ENCODE data around the gene CACNA1G.

CACNA1G gene

DNA sequence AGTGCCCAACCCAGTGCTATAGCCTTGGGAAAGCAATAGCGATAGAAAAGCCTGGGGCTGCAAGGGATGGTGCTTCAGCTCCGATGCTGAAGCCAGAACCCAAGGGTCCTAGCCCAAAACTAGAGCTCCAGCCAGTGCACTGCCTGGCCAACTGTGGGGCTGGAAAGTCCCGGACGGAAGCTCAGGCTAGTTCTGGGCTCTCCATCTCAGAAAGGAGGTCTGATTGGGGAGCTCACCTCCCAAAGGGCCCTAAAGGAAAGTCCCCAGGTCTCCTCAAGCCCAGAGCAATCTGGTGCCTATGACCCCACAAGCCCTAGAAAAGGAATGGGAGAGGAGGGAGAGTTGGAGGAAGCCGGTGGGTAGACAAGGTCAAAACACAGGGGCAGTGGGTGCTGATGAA, 72.1 kb downstream of the CACNA1G start:
- DNase-seq (ENCODE audit: low read depth): no peak

DNA sequence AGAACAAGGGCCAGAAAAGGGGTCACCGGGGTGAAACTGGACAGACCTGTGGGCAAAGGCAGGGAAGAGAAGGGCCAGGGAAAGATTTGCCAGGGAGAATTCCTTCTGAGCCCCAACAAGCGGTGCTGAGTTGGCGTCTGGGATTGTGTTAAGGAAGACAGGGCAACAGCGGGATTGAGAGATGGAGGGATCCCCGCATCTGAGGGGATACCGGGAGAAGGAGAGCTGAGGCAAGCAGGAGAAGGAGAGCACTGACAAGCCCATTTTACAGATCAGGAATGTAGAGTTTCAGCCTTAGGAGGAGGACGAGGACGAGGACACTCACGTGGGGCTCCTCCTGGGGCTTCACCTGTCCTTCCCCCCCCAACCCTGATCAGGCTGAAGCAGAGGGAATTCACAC, 73.2 kb downstream of the CACNA1G start:
- DNase-seq (ENCODE audit: low read depth): no peak

DNA sequence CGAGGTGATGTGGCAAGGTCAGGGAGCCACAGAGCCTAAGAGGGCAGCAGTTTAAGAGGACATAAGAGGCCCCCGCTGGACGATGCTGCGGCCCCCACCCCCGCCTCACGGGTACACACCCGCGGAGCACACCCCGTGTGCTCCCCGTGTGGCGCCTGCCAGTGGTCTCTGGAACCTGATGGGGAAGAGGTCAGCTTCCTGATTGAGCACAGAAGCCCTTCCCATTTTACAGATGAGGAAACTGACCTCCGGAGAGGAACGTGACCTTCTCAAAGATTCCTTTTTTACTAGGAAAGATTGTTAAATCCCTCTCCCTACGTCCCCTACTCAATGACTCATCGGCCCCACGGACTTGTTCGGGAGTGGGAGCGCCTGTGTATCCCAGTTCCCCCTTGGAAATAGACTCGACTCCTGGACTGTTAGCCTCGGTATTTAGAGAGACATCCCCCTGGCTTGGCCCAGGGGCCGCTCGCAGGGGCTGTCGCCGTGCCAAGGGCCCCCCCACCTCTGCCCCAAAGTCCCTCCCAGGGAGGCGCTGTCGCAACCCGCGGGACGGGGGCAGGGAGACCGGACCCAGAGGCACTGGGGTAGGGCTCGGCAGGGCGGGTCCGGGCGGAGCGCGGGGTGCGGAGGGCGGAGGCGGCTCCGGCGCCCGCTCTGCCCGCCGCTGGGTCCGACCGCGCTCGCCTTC, 73.9 kb downstream of the CACNA1G start, which contains the start of gene ABCC3:
Gene ABCC3, plus strand, starts transcription at position 658 of the 691 bp plus-strand sequence. CDS start 56 bp downstream, outside the sequence.
- no peak for DNase-seq (ENCODE audit: low read depth)

DNA sequence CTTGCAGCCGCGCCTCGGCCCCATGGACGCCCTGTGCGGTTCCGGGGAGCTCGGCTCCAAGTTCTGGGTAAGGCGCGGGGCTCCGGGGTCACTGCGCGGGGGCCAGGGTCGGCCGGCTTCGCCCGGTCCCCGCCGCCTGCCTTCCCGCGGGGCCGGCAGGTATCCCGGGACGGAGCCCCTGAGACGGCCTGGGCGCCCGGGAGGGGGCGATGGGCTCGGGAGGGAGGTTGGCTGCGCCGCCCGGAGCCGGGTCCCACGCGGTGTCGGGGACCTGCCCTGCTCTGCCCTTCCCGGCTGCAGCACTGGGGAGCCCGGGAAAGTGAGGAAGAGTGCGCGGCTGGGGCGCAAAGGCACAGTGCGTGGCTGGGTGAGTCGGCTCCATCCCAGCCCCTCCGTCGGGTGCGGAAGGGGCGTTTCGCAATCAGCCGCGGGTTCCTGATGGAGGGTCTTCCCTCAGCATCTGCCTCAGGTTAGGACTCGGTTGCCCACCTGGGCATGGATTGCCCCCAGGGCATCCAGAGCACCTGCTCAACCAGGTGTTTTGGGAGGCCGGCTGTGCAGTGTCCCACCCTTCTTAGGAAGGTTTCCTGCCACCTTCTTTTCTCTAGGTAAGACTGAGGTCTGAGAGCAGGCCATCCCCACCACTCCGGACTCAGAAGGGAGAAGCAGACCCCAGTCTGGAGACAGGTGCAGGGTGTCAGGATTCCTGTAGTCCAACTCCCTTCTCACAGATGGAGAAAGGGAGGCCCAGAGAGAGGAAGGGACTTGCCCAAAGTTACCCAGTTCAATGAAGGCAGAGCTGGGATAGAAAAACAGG, 74.6 kb downstream of the CACNA1G start:
- DNase-seq (ENCODE audit: low read depth): no peak

DNA sequence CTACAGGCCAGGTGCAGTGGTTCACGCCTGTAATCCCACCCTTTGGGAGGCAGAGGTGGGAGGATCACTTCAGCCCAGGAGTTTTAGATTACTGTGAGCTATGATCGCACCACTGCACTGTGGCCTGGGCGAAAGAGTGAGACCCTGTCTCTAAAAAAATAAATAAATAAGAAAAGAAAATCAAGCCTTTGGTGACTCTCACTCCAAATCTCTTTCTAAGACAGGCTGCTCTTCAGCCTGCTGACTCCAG, 75.1 kb downstream of the CACNA1G start:
- DNase-seq (ENCODE audit: low read depth): no peak

DNA sequence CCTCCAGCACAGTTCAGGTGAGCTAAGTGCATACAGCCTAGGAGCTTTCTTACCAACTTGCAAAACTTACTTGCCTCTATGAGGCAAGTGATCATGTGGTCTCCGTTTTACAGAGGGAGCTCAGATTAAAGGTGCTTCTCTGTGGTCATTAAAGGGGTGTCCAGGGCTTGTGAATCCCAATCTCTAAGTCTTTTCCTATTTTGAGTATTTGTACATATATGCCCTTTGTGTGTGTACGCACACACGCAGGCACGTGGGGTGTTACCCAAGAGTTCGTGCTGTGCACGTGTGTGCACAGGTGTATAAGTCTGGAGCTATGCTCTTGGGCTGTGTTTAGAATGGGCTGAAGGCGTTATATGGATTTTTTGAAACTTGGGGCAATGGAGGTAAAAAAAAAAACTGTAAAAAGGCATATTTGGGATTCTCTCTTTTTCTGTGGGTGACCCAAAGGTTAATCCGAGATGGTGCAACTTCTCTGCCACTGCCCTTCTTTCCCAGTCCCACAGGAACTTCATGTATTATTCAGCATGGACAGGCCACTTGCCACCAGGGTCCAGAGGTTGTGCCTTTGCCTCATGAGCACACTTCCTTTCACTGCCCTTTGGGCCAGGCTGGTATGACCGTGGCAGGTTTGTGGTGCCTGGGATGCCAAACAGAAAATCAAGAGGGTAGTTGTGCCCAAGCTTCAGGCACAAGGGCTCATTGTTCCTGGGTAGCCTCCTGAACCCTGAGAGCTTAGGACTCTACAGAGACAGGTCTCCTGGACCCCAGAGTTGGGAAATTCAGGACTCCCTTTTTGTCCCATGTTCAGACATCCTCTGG, 75.7 kb downstream of the CACNA1G start:
- no peak for DNase-seq (ENCODE audit: low read depth)

DNA sequence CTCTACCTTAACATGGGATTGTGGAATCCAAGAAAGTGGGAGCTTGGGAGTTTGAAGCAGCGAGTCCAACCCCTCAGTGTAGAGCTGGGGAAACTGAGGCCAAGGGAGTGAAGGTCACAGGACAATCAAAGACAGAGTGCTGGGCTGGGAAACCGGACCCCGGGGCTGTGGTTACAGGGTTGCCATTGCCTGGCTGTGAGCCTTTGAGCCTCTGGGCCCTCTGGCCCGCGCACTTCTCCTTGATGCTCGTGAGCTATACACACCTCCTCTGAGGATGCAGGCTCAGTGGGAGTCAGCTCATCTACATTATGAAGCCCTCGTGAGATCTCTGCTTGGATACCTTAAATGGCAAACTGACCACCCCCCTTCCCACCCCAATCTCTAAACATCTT, 76.3 kb downstream of the CACNA1G start:
- DNase-seq (ENCODE audit: low read depth): no peak

DNA sequence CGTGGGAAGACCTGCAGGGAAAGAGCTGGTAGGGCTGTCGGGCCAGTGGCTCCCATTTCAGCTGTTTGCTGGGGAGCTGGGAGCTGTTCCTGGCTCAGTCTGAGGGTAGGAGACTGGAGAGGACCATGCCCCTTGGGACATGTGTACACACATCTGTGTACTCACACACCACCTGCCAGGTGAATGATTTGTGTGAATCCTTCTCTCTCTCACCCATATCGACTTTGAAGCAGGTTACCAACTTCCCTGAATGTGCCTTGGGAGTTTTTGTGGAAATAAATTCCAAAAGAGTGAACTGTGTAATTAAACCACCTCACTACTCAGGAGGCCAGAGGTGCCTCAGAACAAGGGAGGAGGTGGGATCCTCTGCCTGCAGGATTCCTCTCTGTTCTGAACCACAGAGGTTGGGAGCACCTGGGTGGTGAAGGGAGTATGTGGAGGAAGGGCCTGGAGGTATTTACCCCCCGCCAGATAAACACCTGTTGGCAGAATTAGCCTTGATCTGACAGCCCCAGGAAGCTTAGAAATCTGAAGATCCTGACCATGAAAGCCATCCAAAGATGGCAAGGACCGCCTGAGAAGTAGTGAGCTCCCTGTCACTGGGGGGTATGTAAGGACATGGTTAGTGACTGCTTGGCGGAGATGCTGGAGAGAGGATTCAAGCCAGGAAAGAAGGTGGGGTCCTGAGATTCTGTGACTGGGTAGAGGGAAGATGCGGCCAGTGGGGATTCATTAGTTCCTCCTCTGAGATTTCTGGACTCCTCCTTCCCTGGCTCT, 77.5 kb downstream of the CACNA1G start:
- no peak for DNase-seq (ENCODE audit: low read depth)

DNA sequence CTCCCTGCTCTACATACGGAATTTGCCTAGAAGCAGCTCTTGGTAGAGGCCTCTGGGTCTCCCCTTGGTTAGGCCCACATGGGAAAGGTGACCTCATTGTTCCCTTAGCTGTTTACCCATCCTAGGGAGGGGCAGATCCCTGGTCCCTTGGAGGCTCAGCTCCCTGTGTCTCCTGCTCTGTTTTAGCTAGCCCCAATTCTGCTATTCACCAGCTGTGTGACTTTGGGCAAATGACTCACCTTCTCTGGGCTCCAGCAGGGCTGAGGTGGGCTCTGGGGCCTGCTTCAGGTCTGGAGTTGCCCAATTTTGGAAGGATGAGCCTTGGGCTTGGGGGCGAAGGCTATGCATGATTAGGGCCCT, 78.1 kb downstream of the CACNA1G start:
- no peak for DNase-seq (ENCODE audit: low read depth)

DNA sequence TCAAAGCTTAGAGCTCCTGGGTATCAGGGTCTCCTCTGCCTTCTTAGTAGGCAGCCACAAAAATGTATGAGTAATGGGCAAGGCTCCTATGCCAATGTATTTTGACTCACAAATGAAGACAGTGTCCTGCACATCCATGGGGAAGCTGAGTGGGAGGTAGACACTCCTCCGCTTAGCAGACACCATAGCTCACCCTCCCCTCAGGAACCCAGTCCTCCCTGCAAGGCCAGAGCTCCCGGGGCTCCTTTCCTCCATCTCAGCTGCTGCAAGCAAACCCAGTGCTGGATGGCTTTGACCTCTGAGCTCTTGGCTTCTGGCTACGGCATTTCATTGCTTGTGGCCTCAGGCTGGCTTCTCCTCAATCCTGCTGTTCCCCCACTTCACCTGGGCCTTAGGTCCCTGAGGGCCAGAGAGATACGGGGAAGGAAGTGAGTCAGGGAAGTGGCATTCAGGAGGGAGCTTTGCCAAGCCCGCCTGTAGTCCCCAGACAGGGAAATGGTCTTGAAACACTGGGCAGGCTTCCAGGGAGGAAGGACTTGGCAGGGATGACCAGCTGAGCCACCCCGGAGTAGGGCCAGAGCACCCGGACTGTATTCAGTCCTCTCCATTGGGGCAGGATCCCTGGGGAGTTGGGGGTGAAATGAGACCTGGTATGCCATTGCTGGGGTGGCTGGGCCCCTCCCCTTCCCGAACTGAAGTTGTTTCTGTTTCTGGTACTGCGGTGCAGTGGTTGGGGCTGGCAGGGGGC, 78.6 kb downstream of the CACNA1G start:
- DNase-seq (ENCODE audit: low read depth): no peak

DNA sequence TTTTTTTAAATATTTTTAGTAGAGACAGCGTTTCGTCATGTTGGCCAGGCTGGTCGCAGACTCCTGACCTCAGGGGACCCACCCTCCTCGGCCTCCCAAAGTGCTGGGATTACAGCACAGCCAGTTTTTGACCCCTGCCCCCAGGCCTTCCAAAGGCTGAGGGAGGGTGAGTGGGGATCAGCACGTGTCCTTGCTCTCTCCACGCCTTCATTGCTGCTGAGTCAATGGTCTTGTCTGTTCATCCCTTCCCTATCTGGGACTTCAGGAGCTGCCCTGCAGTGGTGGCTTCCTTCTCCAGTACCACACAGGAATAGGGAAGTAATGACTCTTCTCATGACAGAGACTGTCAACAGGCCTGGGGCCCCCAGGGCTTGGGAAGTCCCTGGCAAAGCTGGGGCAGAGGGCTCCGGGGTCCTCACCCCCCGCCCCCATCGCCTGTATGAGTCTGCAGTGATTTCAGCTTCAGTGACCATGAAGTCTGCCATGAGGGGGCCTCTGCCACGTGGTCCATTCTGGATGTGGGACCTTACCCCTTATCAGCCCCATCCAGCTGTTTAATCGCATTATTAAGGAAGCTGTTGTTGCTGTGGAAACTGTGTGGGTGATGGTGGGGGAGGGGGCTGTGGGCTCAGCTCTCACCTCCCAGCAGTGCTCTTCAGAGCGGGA, 80.3 kb downstream of the CACNA1G start:
- no peak for DNase-seq (ENCODE audit: low read depth)

DNA sequence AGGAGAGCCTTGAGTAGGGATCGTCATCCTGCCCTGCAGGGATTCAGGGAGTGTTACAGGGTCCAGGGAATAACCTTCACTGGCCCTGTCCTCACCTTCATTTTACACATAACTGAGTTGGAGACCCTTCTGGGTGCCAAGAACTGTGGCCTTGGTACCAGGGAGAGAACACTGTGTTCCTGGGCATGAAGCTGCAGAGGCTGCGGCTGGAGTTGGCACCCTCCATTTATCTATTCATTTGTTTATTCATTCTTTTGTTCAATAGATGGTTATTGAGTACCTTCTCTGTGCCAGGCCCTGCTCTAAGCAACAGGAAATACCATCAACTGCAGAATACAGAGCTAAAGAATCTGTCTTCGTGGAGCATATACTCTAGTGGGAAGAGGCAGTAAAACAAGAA, 80.8 kb downstream of the CACNA1G start:
- DNase-seq (ENCODE audit: low read depth): no peak

DNA sequence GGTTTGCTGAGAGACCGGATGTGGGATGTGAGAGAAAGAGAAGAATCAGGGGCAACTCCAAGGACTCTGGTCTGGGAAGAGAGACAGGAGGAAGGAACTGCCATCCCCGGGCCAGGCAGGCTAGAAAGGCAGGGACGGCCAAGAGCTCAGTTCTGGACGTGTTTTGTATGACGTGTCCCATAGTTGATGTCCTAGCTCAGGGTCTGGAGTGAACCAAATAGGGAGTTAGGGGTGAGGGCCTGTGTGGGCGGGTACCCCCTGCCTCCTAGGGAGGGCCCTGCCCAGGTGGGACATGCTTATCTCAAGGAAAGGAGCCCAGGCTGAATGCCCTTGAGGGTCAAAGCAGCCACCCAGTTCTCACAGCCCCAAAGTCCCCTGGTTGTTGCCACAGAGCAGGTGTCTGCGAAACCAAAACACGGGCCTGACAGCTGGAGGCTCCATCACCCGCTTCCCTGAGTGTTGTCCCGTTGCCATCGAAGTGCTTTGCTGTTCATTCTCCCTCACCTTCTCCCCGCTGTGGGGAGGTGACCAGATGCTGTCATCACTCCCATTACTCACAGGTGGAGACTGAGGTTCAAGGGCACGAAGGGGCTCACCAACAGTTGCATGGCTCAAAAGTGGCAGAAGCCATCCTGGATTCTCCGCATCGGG, 81.7 kb downstream of the CACNA1G start:
- DNase-seq (ENCODE audit: low read depth): no peak

DNA sequence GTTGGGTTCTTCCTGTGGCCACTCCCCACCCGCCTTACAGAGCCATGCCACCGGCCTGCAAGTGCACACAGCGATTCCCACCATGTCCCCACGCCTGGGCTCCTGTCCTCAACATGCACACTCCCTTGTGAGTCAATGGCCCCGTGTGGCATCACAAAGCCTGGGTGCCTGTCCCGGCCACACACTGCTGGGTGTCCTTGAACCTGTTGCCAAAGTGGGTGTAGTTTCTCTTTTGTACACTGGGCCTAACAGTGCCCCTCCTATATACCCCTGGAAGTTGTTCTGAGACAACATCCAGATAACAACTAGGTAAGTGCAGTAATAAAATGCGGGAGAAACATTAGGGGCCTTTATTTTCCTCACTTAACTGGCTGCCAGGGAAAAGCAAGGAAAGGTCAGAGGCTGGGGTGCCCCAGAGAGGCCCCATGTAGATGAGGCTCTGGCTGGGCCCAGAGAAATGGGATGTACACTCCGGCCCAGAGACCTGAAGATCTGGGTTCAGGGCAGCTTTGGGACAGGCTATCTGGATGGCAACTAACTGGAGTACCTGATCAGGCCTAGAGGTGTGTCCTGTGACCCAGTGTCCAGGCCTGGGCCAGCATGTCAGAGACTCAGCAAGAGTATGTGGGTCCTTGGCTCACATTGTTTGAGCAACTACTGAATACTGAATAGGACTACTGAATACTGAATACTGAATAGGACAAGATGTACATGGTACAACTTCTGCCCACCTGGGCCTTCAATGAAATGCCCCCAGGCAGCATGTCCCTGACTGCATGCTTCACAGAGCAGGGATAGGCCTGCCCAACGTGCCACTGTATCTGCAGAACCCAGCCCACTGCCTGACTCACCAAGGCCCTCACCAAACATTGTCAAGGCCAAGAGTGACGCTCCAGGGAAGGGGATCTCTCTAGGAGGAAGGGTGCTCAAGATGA, 82.5 kb downstream of the CACNA1G start:
- no peak for DNase-seq (ENCODE audit: low read depth)

DNA sequence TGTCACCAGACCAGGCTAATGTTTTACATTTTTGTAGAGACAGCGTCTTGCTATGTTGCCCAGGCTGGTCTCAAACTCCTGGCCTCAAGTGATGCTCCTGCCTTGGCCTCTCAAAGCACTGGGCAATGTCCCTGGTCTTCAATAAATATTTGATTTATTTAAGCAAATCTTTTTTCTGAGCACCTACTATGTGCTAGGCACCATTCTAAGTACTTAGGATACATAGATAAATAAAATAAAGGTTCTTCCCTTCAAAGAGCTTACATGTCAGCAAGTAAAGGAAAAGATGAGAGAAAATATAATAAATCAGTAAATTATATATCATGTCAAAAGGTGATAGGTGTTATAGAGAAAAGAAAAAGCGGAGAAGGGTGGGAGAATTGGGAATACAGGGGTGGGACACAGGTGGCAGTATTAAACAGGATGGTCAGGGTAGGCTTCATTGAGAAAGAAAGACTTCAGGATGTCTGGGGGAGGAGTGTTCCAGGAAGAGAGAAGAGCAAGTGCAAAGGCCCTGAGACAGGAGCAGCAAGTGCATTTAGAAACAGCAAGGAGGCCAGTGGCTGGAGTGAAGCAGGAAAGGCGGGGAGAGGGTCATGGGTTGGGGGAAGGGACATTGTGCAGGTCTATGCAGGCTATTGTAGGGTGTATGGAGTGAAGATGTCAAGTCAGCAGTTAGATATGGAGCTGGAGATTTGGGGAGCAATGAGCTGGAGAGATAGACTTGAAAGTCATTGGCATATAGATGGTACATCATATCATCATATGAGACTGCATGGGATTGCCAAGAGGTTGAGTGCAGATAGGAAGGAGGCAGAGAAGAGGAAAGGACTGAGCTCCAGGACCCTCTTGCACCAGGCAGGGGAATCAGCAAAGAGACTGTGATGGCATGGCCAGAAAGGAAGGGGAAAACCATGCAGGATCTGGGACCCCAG, 85.5 kb downstream of the CACNA1G start:
- DNase-seq (ENCODE audit: low read depth): no peak

DNA sequence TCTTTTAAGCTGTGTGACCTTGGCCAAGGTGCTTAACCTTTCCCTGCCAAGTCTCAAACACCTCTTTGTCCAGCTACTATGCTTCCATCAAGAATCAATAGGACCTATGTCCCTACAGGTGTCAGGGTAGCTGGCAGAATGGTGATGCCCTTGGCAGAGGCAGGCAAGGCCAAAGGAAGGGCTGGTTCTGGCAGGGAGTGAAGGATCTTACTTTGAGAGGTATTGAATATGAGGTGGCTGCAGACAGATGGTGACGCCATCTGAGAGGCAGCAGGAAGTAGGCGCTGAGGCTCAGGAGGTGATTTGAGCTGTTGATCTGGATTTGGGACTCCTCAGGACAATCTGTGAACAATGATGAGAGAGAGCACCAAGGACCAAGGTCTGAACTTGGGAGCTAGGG, 86.7 kb downstream of the CACNA1G start:
- DNase-seq (ENCODE audit: low read depth): no peak

DNA sequence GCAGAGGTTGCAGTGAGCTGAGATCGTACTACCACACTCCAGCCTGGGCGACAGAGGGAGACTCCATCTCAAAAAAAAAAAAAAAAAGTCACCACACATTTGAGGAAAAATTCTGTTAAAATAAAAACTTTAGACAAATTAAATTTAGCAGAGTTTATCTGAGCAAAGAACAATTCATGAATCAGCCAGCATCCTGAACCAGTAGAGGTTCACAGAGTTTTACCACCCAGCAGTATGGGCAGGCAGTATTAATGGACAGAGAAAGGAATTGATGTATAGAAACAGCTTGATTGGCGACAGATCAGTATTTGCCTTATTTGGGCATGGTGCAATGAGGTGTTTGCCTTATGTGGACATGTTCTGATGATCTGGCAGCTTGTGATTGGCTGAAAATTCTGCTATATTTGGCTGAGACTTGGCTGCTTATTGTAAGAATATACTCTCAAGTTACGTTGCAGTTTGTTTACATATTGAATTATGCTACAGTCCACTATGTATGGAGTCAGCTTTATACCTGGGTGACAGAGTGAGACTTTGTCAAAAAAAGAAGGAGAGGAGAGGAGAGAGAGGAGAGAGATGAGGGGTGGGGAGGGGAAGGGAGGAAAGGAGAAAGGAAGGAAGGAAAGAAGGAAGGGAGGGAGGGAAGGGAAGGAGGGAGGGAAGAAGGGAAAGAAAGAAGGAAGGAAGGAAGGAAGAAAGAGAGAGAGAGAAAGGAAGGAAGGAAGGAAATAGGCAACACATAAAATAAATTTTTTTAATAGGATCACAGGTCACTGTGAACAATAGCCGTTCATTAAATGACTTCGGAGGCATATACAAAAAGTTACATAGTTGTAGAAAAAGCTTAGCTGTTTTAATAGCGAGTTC, 88.8 kb downstream of the CACNA1G start:
- DNase-seq (ENCODE audit: low read depth): no peak
